T47D (cell line): ENCODE data around the gene RGL4.

Experiments
- DNase-seq, 2 experiments: peaks; one replicate each; pipeline versions ENCODE4 v3.0.0 to v3.0.0-alpha.2; 2011 to 2012; ENCODE audit warnings: low read depth in 1 of 2, low spot score in 1 of 2
- JUND ChIP-seq: IDR thresholded peaks from 2 replicates; pipeline ENCODE4 v1.6.1; 2012; ENCODE audit warnings: low read depth
- in situ Hi-C: cut with HindIII; loops from 2 replicates; pipeline ENCODE4 v1.10.0; 2016; ENCODE audit warnings: low sequenced_read_pairs, low pct_unique_long_range_greater_than_20kb

Gene RGL4

GRCh38 chr22:23684561-23685031, 6.2 kb upstream of the RGL4 start:
- in situ Hi-C loops, result no loop called here
- no peak for DNase-seq

GRCh38 chr22:23685205-23685784, 5.5 kb upstream of the RGL4 start:
- no peak for DNase-seq
- in situ Hi-C loops, result no loop called here
- TF ChIP-seq JUND, result no peak

More at GRCh38 chr22:23684561-23685031, 6.2 kb upstream of the RGL4 start:
- no peak for TF ChIP-seq JUND

GRCh38 chr22:23686416-23687024, 4.3 kb upstream of the RGL4 start:
- in situ Hi-C loops, result no loop called here
- DNase-seq, result no peak
- TF ChIP-seq JUND, result no peak

GRCh38 chr22:23688121-23688520, 2.7 kb upstream of the RGL4 start:
- DNase-seq, result no peak
- in situ Hi-C loops, result no loop called here
- TF ChIP-seq JUND, result no peak

- in situ Hi-C loops, result no loop called here
- TF ChIP-seq JUND, result no peak
- DNase-seq, result no peak
These were observed 2.2 kb upstream of the RGL4 start for GRCh38 chr22:23688571-23688970.

- no peak for TF ChIP-seq JUND
- in situ Hi-C loops, result no loop called here
- DNase-seq, result no peak
These were observed 1.4 kb upstream of the RGL4 start for GRCh38 chr22:23689414-23689813.

- in situ Hi-C loops, result no loop called here
- DNase-seq, result no peak
- no peak for TF ChIP-seq JUND
These were observed 1.1 kb downstream of the RGL4 start for GRCh38 chr22:23691748-23692423.

- in situ Hi-C loops, result no loop called here
These were observed 1.9 kb downstream of the RGL4 start for GRCh38 chr22:23692598-23693291.

GRCh38 chr22:23693979-23694680, 3.3 kb downstream of the RGL4 start:
- in situ Hi-C loops, result no loop called here
- TF ChIP-seq JUND, result no peak
- DNase-seq, result no peak

More at GRCh38 chr22:23692598-23693291, 1.9 kb downstream of the RGL4 start:
- no peak for TF ChIP-seq JUND
- no peak for DNase-seq

- no peak for TF ChIP-seq JUND
- DNase-seq, result no peak
- in situ Hi-C loops, result no loop called here
These were observed 4.3 kb downstream of the RGL4 start for GRCh38 chr22:23695141-23695540.

GRCh38 chr22:23695571-23696325, 4.9 kb downstream of the RGL4 start:
- in situ Hi-C loops, result no loop called here
- TF ChIP-seq JUND, result no peak
- DNase-seq, result no peak

- DNase-seq, result no peak
- in situ Hi-C loops, result no loop called here
- TF ChIP-seq JUND, result no peak
These were observed 5.6 kb downstream of the RGL4 start for GRCh38 chr22:23696326-23696851.
